Caco-2 (cell line): ENCODE data around the gene FLRT3. TPM values are rescaled to one million over a fixed set of nuclear protein-coding genes. Genes with fewer than 3 reads are reported as not detected.

Experiments
- BruUV-seq: library from RNA; stranded (reverse); fragments of 400-500 nt; replicated peaks from 2 replicates; lab custom pipeline; 2021; lab: Mats Ljungman, UMichigan
- CTCF ChIA-PET: fragments of 300-600 bp; sonication (Branson Sonifier 250); formaldehyde crosslinking; loops from one replicate; lab custom pipeline; 2022; ENCODE audit warnings: antibody characterized with exemption; lab: Charles Lee
- POLR2A ChIA-PET: fragments of 300-600 bp; sonication (Branson Sonifier 250); formaldehyde crosslinking; loops from one replicate; lab custom pipeline; 2022; ENCODE audit warnings: antibody characterized with exemption; lab: Charles Lee
- DNase-seq, 2 experiments: peaks; one replicate each; pipeline versions ENCODE4 v3.0.0 to v3.0.0-alpha.2; 2020 to 2022
- H3K27me3 ChIP-seq: replicated peaks from 2 replicates; pipeline ENCODE4 v1.6.0; 2011; ENCODE audit warnings: low read length; ENCODE audit not compliant: control insufficient read depth, insufficient read depth
- H3K36me3 ChIP-seq: 2 replicates; pipeline ENCODE4 v1.5.1; 2011; ENCODE audit warnings: low read length; ENCODE audit not compliant: control insufficient read depth, insufficient read depth
- H3K4me1 ChIP-seq: fragments of 250-450 bp; sonication (Bioruptor Pico); 2 replicates; pipeline ENCODE4 v1.5.1; 2020; ENCODE audit warnings: mild to moderate bottlenecking
- H3K4me3 ChIP-seq: 2 replicates; pipeline ENCODE4 v1.5.1; 2011; ENCODE audit warnings: low read depth, mild to moderate bottlenecking, control low read depth, low read length
- H3K9me3 ChIP-seq: fragments of 250-450 bp; sonication (Bioruptor Pico); 2 replicates; pipeline ENCODE4 v1.5.1; 2020; ENCODE audit warnings: mild to moderate bottlenecking, moderate library complexity
- H3K27ac Mint-ChIP-seq: one replicate; pipeline ENCODE4 v1.8.0; 2022; ENCODE audit warnings: mixed read lengths; ENCODE audit not compliant: unreplicated experiment
- H3K27me3 Mint-ChIP-seq: one replicate; pipeline ENCODE4 v1.8.0; 2022; ENCODE audit warnings: mixed read lengths; ENCODE audit not compliant: insufficient read depth, unreplicated experiment
- H3K36me3 Mint-ChIP-seq: one replicate; pipeline ENCODE4 v1.8.0; 2022; ENCODE audit warnings: mild to moderate bottlenecking, mixed read lengths; ENCODE audit not compliant: insufficient read depth, unreplicated experiment
- H3K4me1 Mint-ChIP-seq: one replicate; pipeline ENCODE4 v1.8.0; 2022; ENCODE audit warnings: low read depth, mixed read lengths; ENCODE audit not compliant: unreplicated experiment
- H3K4me3 Mint-ChIP-seq: one replicate; pipeline ENCODE4 v1.8.0; 2022; ENCODE audit warnings: mild to moderate bottlenecking, moderate library complexity, mixed read lengths; ENCODE audit not compliant: unreplicated experiment
- H3K9me3 Mint-ChIP-seq: one replicate; pipeline ENCODE4 v1.8.0; 2022; ENCODE audit warnings: mixed read lengths; ENCODE audit not compliant: unreplicated experiment
- CTCF ChIP-seq, 2 experiments: fragments of 200-600 bp in 1 of 2; IDR thresholded peaks; 1 replicate in 1 of 2; 2 replicates in 1 of 2; pipeline versions ENCODE4 v1.5.1 to v1.8.0; 2011 to 2022; ENCODE audit warnings: antibody characterized with exemption in 1 of 2, control low read depth in 1 of 2, inconsistent platforms in 1 of 2, low read depth in 1 of 2, low read length in 1 of 2, mild to moderate bottlenecking in 1 of 2, moderate library complexity in 1 of 2; ENCODE audit not compliant: insufficient read depth in 1 of 2, severe bottlenecking in 1 of 2, unreplicated experiment in 1 of 2
- intact Hi-C: fragments of 100-400 bp; cut with micrococcal nuclease; formaldehyde crosslinking; loops from one replicate; pipeline ENCODE4 v1.10.0; 2022; ENCODE audit not compliant: unreplicated experiment
- total RNA-seq: library from RNA; stranded (reverse); gene quantifications from 2 replicates; pipeline ENCODE4 v1.2.3, GENCODE V29; 2022

The FLRT3 gene
- total RNA-seq, 1 experiment from 2014 or later, result 107 TPM

GRCh38 chr20:14360416-14360815 is 23.0 kb upstream of the FLRT3 start:
- H3K4me3 ChIP-seq, result no peak overlapping the region
- Mint-ChIP-seq H3K27ac (no peak overlapping the region), H3K27me3 (no peaks in the 10 kb centered on the region), H3K4me1 (peaks cover 10% of the 10 kb centered on the region), H3K4me3 (no peak overlapping the region), H3K36me3 (peaks cover 5% of the 10 kb centered on the region), H3K9me3 (peaks cover 14% of the 10 kb centered on the region)
- no peak for TF ChIP-seq CTCF (IDR thresholded peaks at IDR 0.05; ENCODE audit: insufficient read depth in 1 of 2, low read depth in 1 of 2, low read length in 1 of 2, severe bottlenecking in 1 of 2, unreplicated experiment in 1 of 2)
- H3K9me3 ChIP-seq, result no peaks in the 10 kb centered on the region
- CTCF ChIA-PET, result no interaction called here
- no peaks in the 10 kb centered on the region for H3K36me3 ChIP-seq
- no peaks in the 10 kb centered on the region for H3K27me3 ChIP-seq
- intact Hi-C loops, result no loop called here
- POLR2A ChIA-PET, result no interaction called here
- peaks cover 2% of the 10 kb centered on the region for H3K4me1 ChIP-seq
- no peak for DNase-seq
- BruUV-seq, result no TSS peak

GRCh38 chr20:14355791-14356190 is 18.4 kb upstream of the FLRT3 start:
- Mint-ChIP-seq H3K4me3 (no peak overlapping the region), H3K27ac (no peak overlapping the region), H3K27me3 (no peaks in the 10 kb centered on the region), H3K36me3 (no peaks in the 10 kb centered on the region), H3K4me1 (no peaks in the 10 kb centered on the region), H3K9me3 (no peaks in the 10 kb centered on the region)
- DNase-seq, result no peak
- no peak for TF ChIP-seq CTCF (IDR thresholded peaks at IDR 0.05; ENCODE audit: insufficient read depth in 1 of 2, low read depth in 1 of 2, low read length in 1 of 2, severe bottlenecking in 1 of 2, unreplicated experiment in 1 of 2)
- no peaks in the 10 kb centered on the region for H3K27me3 ChIP-seq
- H3K4me3 ChIP-seq, result no peak overlapping the region
- H3K9me3 ChIP-seq, result no peaks in the 10 kb centered on the region
- peaks cover 6% of the 10 kb centered on the region for H3K4me1 ChIP-seq
- no TSS peak for BruUV-seq
- ChIA-PET CTCF (interaction anchor here (0.7 kb wide), 1 partner anchor 81 kb away, joined by 11 read pairs; no protein-coding TSS in a partner anchor), POLR2A (no interaction called here)
- intact Hi-C loops, result no loop called here
- no peaks in the 10 kb centered on the region for H3K36me3 ChIP-seq

- Histone ChIP-seq H3K27me3 (no peaks in the 10 kb centered on the region), H3K36me3 (no peaks in the 10 kb centered on the region), H3K9me3 (no peaks in the 10 kb centered on the region), H3K4me1 (peaks cover 63% of the 10 kb centered on the region), H3K4me3 (no peak overlapping the region)
- Mint-ChIP-seq H3K27me3 (no peaks in the 10 kb centered on the region), H3K36me3 (no peaks in the 10 kb centered on the region), H3K4me1 (peaks cover 32% of the 10 kb centered on the region), H3K4me3 (no peak overlapping the region), H3K9me3 (peaks cover 10% of the 10 kb centered on the region), H3K27ac (peak overlapping the region; percentile 66)
- TF ChIP-seq CTCF (IDR thresholded peaks at IDR 0.05; ENCODE audit: insufficient read depth in 1 of 2, low read depth in 1 of 2, low read length in 1 of 2, severe bottlenecking in 1 of 2, unreplicated experiment in 1 of 2), result no peak
- BruUV-seq, result no TSS peak
- peak in 1 of 2 experiments; percentile 59 for DNase-seq
- intact Hi-C loops, result loop anchor here (1.0 to 2.0 kb wide), 3 partner anchors 62 to 642 kb away; no protein-coding TSS in a partner anchor
- CTCF ChIA-PET, result no interaction called here
- POLR2A ChIA-PET, result no interaction called here
Measured at GRCh38 chr20:14344746-14345145, 7.3 kb upstream of the FLRT3 start.
